CD8-positive, alpha-beta memory T cell (primary cell): ENCODE data around the gene CCR5AS. TPM values are rescaled to one million over a fixed set of nuclear protein-coding genes. Genes with fewer than 3 reads are reported as not detected.

Experiments
- polyA plus RNA-seq: library from polyadenylated mRNA; unstranded; fragments of 300-500 nt; fragmentation: Illumina TruSeq; gene quantifications from one replicate; pipeline ENCODE4 v1.2.3, GENCODE V29; 2021
- total RNA-seq, 2 experiments: library from RNA; stranded (reverse); gene quantifications; one replicate each; pipeline ENCODE4 v1.2.3, GENCODE V29; 2021

The CCR5AS gene

Other genes starting within 250 kb of the CCR5AS start
- gene CCR1, start 198.8 kb downstream of the CCR5AS start, total RNA-seq, result 1 to 10 TPM; 1.5 to 1.8 TPM
- 10.8 TPM for gene CCR1, start 198.8 kb downstream of the CCR5AS start, polyA plus RNA-seq
- not detected for gene CCR3, start 164.6 kb downstream of the CCR5AS start, total RNA-seq
- gene CCR3, start 164.6 kb downstream of the CCR5AS start, polyA plus RNA-seq, result 0.22 TPM
- gene CCR2, start 53.0 kb downstream of the CCR5AS start, total RNA-seq, result under 1 TPM; 0.51 to 0.74 TPM
- gene CCR2, start 53.0 kb downstream of the CCR5AS start, polyA plus RNA-seq, result 59.7 TPM
- 1 to 10 TPM; 2.6 to 3.4 TPM for gene CCR5, start 36.1 kb downstream of the CCR5AS start, total RNA-seq
- gene CCR5, start 36.1 kb downstream of the CCR5AS start, polyA plus RNA-seq, result 29.2 TPM
- gene CCRL2, start 193 bp upstream of the CCR5AS start, total RNA-seq, result 1 to 10 TPM; 2.7 to 3.0 TPM
- 2.3 TPM for gene CCRL2, start 193 bp upstream of the CCR5AS start, polyA plus RNA-seq
- gene LTF, start 57.8 kb upstream of the CCR5AS start, total RNA-seq, result not detected
- not detected for gene LTF, start 57.8 kb upstream of the CCR5AS start, polyA plus RNA-seq
- not detected for gene RTP3, start 90.9 kb upstream of the CCR5AS start, total RNA-seq
- not detected for gene RTP3, start 90.9 kb upstream of the CCR5AS start, polyA plus RNA-seq
- under 1 TPM; 0.04 TPM for gene LRRC2, start 159.2 kb upstream of the CCR5AS start, total RNA-seq
- not detected for gene LRRC2, start 159.2 kb upstream of the CCR5AS start, polyA plus RNA-seq
- not detected for gene FAM240A, start 205.5 kb upstream of the CCR5AS start, total RNA-seq
- not detected for gene FAM240A, start 205.5 kb upstream of the CCR5AS start, polyA plus RNA-seq